Activated T-helper 1 cell treated with anti-CD3 and anti-CD28 coated beads, Interleukin-12 subunit alpha, Interleukin-12 subunit beta, Interleukin-2, Interleukin-4 antibody, amounts not matched to agents 30 ng/mL and 10 ng/mL and 1 ng/mL, durations not matched to agents 14 hours and 24 hours and 36 hours (primary cell): ENCODE data around the gene CPE. TPM values are rescaled to one million over a fixed set of nuclear protein-coding genes. Genes with fewer than 3 reads are reported as not detected.

Experiments
- DNase-seq: peaks from one replicate; pipeline ENCODE4 v3.0.0; 2021; ENCODE audit warnings: low spot score
- H3K27ac Mint-ChIP-seq: one replicate; pipeline ENCODE4 v1.8.0; 2021; ENCODE audit warnings: mild to moderate bottlenecking, mixed read lengths
- H3K27me3 Mint-ChIP-seq: one replicate; pipeline ENCODE4 v1.8.0; 2022; ENCODE audit warnings: mild to moderate bottlenecking, moderate library complexity, mixed read lengths; ENCODE audit not compliant: insufficient read depth
- H3K36me3 Mint-ChIP-seq: one replicate; pipeline ENCODE4 v1.8.0; 2021; ENCODE audit warnings: low read depth, mixed read lengths
- H3K4me1 Mint-ChIP-seq: one replicate; pipeline ENCODE4 v1.8.0; 2021; ENCODE audit warnings: low read depth, mixed read lengths
- H3K4me3 Mint-ChIP-seq: one replicate; pipeline ENCODE4 v1.8.0; 2021; ENCODE audit warnings: mild to moderate bottlenecking, moderate library complexity, mixed read lengths
- H3K9me3 Mint-ChIP-seq: one replicate; pipeline ENCODE4 v1.8.0; 2021; ENCODE audit warnings: mixed read lengths
- intact Hi-C: fragments of 100-400 bp; cut with micrococcal nuclease; formaldehyde crosslinking; loops from one replicate; pipeline ENCODE4 v1.15.1; 2024
- total RNA-seq: library from RNA; stranded (reverse); gene quantifications from 2 replicates; pipeline ENCODE4 v1.2.3, GENCODE V29; 2022

Gene CPE
- total RNA-seq, 1 donor from 2014 or later: not detected

DNA sequence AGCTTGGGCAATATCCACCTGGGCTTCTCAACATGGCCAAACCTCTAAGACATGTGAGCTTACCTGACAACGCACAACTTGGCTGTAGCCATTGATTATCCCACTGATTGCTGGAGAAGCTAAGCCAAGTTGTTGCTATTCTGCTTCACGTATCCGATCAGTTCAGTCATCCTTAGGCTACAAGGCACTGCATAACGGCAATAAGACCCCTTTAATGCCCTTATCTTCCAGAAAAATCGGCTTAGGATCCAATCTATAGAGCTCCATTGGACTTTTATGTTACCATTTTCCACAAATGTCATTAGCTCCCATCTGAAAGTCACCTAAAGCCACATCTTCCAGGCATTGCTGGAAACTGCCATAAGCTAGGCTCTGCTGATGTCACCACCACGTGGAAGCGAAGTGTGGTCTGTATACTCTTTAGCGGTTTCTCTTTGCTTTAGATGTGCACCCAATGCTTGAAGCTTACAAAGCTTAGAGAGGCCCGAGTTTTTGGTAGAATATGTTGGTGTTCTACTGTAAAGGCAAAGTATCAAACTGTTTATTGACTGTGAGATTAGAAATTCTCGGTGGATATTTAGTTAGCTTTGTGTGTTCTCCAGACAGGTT, 163.1 kb downstream of the CPE start:
- no peaks in the 10 kb centered on the region for H3K36me3 Mint-ChIP-seq
- H3K9me3 Mint-ChIP-seq: no peaks in the 10 kb centered on the region
- DNase-seq: no peak
- H3K27ac Mint-ChIP-seq: no peak overlapping the region
- H3K4me3 Mint-ChIP-seq: no peak overlapping the region
- intact Hi-C loops: loop anchor here (5.0 kb wide), 1 partner anchor 70 kb away; no protein-coding TSS in a partner anchor
- peaks cover 4% of the 10 kb centered on the region for H3K27me3 Mint-ChIP-seq
- no peaks in the 10 kb centered on the region for H3K4me1 Mint-ChIP-seq

DNA sequence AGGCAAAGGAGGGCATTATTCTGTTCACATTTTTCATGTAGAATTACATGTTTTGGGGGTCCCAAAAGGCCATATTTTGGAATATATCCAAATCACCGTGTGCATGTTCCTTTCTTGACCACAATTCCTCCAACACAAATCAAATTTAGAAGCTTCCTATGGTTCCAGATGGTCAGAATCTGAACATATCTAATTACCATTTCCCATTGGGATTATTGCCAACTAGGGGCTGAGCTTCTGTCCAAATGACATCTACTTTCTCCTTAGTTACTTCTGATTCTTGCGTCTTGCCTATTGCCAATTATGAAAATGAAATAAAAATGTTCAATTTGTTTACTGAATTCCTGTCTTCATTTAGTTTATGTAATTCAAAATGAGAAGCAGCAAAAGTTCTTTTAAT, 163.7 kb downstream of the CPE start:
- H3K27me3 Mint-ChIP-seq: peaks cover 4% of the 10 kb centered on the region
- DNase-seq: no peak
- intact Hi-C loops: loop anchor here (5.0 kb wide), 1 partner anchor 70 kb away; no protein-coding TSS in a partner anchor
- H3K4me3 Mint-ChIP-seq: no peak overlapping the region
- H3K36me3 Mint-ChIP-seq: no peaks in the 10 kb centered on the region
- H3K9me3 Mint-ChIP-seq: no peaks in the 10 kb centered on the region
- H3K4me1 Mint-ChIP-seq: no peaks in the 10 kb centered on the region
- H3K27ac Mint-ChIP-seq: no peak overlapping the region

Other genes starting within 250 kb of the CPE start
- 38.6 and 40.6 TPM in 2 replicates for gene KLHL2, start 171.4 kb upstream of the CPE start, total RNA-seq
- gene MSMO1, start 51.3 kb upstream of the CPE start, total RNA-seq: 74.1 and 93.1 TPM in 2 replicates